Eye (tissue), 1 donor: ENCODE measurements around the gene SLC5A4.
"Not testable (repeated sequence)": the region's sequence is repeated elsewhere in the genome, so short reads cannot be mapped to it uniquely, and the experiment has no call there.

Experiments used
- DNase-seq: peaks from one replicate; pipeline ENCODE4 v3.0.0-alpha.2; 2015

Gene SLC5A4

DNA sequence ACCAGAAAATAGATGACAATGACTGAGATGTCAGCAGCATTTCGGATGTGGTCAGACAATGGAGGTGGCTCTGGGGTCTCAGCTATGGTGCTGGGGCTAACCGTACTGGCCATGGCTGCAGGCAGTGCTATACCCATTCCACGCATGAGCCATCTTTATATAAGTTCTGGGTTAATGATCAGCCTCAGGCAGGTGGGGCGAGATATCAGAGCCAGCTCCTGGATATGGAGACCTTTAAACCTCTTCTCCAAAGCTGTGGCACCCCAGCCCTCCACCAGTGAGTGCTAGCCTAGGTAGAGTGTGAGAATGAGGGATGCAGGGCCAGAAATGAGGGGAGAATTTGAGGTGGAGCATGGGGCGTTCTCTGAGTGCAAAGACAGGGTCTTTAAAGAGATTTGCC lies at the start of gene SLC5A4:
Gene SLC5A4 (minus strand): TSS at position 131 of the 400 bp plus-strand sequence. CDS start 18 bp downstream, at position 113.
- no peak for DNase-seq

GRCh38 chr22:32293921-32294320 lies 38.8 kb upstream of the SLC5A4 start:
- DNase-seq = not testable (repeated sequence)

DNA sequence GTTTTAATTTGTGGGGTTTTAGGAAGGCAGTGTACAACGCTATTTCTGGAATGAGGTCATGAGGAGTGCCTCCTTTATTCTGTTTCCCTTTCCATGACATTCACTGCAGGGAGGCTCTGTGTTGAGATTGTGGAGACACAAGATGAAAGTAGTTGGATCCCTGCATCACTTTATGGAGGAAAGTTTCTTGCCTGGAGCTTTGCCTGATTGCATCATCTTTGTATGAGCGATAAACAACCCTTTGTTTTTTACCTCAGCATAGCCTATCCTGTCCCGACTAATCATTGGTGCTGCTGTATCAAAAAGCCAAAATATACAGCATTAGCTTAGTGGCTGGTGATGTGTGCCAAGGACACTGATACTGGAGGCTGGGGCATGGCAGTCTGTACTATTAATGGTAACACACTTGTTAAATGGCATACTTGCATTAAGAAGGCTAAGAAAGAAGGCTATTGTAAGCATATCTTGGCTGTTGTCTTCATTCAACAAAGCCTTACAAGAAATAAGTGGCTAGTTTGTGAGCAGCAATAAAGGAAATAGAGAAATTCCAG lies 31.2 kb upstream of the SLC5A4 start:
- DNase-seq = no peak

- DNase-seq = peak; percentile 22
These were observed 25.9 kb upstream of the SLC5A4 start for GRCh38 chr22:32281072-32281471.

GRCh38 chr22:32275353-32275752 lies 20.2 kb upstream of the SLC5A4 start:
- DNase-seq = not testable (repeated sequence)

GRCh38 chr22:32271389-32271788 lies 16.2 kb upstream of the SLC5A4 start:
- no peak for DNase-seq

- DNase-seq = no peak
These were observed 15.7 kb upstream of the SLC5A4 start for GRCh38 chr22:32270641-32271369.

DNA sequence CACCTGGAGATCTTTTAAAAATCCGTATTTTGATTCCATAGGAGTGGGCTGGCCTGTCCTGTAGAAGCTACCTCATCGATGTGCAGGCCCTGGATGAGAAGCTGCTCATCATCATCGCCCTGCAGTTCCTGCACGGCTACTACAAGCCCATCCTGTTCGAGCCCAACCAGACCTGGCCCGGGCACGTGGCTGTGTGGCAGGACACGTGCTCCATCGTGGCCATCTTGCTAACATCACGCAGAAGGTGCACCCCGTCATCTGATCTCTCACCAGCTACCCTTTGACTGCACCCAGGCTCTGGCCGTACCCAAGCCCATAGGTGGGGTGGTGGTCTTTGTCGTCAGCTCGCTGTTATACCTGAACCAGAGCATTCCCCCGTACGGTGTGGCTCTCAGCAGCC lies 14.2 kb upstream of the SLC5A4 start:
- DNase-seq = no peak

DNA sequence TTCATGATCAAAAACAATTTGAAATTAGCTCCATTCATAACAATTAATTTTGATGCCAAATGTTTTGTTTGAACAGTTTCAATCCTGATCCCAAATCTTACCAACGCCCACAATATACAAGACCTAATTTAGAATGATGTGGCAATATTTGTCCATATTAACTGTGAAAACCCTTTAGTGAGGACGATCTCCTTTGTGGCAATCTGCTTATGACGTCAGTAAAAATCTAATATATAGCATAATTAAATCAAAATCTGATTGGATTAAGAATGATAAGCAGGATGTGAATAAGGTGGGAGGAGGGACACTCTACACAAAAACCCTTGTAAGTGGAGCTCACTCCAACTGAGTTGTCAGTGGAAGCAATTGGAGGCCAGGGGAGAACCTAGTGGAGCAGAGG lies 11.9 kb upstream of the SLC5A4 start:
- DNase-seq = no peak

- DNase-seq = peak; percentile 87
These were observed 11.0 kb upstream of the SLC5A4 start for GRCh38 chr22:32265882-32266767.

- not testable (repeated sequence) for DNase-seq
These were observed 8.5 kb upstream of the SLC5A4 start for GRCh38 chr22:32263678-32264077.

DNA sequence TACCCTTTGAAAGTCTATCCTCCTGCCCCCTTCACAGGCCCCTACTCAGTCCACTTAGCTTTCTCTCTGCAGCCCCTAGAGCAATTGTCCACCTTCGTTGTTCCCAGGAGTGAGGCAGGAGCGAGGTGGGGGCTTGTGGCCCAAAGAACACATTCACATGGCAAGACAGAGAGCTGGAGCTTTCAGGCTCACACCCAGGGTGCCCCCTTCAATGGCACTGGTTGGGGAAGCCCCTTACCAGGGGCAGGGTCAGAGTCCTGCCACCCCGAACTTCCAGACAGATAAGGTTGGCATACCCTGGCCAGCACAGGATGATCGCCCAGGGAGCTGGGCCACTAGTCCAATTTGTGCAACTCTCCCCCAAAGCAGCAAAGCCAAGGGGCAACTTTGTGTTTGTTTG lies 6.2 kb upstream of the SLC5A4 start:
- no peak for DNase-seq

- no peak for DNase-seq
These were observed 3.6 kb upstream of the SLC5A4 start for GRCh38 chr22:32258791-32259190.

DNA sequence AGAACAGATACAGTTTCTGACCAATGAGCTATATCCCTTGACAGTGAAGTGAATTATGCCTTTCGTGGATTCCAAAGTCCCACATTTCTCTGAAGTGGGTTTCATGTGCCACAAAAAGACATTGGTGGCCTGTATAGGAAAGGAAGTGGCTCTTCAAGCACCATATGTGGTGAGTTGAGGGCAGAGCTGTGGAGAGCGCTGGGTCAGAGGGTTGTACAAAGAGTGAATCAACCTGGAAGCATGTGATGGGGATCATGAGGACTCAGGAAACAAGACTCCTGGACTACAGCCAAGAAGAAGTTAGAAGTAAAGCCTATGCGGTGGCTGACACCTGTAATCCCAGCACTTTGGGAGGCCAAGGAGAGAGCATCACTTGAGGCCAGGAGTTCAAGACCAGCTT lies 579 bp upstream of the SLC5A4 start:
- no peak for DNase-seq

DNA sequence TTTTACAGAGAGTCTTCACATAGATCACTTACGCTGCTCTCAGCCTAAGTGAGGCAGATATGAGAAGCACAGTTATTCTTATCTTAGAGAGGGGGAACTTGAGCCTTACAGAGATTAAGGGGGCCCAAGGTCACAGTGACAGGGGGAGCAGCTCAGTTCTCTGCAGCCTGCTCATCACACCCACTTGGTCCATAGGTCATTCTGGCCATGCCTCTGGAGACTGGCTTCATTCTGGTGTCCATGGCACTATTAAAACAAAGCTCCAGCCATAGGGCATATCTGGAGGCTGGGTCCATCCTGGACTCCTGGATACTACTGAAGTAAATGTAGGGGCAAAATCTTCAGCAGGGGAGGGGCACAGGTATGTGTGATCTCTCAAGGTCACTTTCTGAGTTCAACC lies 5.9 kb downstream of the SLC5A4 start:
- DNase-seq = no peak

DNA sequence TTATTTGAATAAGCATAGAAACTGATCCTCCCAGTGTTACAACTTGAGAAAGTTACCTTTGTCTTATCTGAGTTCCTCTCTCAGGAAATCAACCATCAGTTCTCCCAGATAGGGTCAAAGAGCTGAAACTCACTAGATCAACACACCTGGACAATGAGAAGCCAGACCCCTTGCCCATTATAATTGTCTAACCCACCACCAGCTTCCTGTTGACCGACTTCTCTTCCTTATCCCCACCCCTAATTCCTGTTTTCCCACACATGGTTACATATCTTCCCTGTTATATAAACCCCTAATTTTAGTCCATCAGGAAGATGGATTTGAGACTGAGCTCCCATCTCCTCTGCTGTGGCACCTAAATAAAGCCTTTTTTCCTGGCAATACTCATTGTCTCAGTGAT lies 6.9 kb downstream of the SLC5A4 start:
- no peak for DNase-seq

GRCh38 chr22:32246166-32246565 lies 9.0 kb downstream of the SLC5A4 start:
- DNase-seq = no peak

DNA sequence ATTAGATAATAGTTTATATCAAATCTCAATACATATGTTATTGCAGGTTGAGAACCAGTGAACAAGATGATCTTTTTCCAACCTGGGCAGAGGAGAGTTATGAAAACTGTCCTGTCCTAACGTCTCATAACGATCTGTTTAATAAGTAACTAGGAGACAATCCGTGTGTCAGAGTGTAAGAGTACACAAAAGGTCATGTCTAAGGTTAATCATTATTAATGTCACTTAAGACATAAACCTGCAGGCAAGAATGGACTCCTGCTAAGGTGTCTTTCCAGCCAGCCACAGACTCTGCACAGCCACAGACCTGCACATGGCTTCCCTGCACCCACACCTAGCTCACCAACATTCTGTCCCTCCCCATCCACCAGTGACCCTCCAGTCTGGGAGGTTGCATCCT lies 10.1 kb downstream of the SLC5A4 start:
- no peak for DNase-seq

DNA sequence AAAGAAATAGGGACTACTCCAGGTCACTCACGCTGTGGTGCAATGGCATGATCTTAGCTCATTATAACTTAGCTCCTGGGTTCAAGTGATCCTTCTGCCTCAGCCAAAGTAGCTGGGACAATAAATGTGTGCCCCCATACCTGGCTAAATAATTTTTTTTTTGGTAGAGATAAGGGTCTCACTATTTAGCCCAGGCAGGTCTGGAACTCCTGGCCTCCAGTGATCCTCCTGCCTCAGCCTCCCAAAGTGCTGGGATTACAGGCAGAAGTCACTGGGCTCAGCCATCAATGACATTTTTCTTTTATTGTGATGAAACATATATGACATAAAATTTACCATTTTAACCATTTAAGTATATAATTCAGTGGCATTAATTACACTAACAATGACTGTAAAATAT lies 10.6 kb downstream of the SLC5A4 start:
- no peak for DNase-seq

DNA sequence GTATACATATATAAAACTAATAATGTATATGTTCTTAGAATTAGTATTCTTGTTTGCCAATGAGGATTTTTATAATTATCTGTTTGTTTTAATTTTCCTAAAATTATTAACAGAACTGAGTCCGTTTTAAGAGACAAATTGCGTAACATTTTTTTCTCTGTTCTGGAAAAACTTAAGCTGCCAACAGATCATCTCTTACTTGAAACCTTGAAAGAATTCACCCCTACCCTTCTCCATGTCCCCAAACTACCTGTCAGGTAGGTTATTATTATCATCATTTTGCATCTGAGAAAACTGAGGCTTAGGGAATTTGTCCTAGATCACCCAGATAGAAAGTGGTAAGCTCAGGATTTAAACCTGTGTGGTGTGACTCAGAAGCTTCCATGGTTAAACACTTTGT lies 14.7 kb downstream of the SLC5A4 start:
- DNase-seq = no peak

DNA sequence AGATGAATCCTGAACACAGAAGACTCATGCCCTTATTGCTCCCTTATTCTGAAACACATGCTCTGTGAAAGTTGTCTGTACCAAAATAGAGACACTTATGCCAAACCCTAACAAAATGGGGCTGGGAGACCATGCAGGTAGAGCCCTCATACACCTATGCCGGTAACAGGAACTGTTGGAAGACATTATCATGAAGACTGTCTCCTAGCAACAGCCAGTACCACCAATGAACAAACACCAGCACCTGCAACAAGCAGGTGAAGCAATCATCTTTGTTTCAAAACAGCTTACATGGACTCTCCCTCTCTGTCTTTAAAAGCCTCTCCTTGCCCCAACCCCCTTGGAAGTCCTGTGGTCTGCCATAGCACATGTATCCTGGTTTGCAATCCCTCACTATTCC lies 17.2 kb downstream of the SLC5A4 start:
- DNase-seq = no peak

- no peak for DNase-seq
These were observed 18.2 kb downstream of the SLC5A4 start for GRCh38 chr22:32236970-32237369.

DNA sequence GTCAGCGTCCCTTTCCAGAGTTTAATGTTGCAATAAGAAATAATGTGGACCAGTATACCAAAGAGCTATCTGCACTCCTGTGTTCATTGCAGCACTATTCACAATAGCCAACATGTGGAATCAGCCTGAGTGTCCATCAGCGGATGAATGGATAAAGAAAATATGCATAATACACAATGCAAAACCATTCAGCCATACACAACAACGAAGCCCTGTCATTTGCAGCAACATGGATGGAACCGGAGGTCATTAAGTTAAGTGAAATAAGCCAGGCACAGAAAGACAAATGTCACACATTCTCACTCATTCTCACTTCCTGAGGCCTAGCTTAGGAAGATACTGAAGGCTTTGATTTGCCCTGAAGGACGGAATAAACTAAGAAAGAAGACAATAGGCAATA lies 22.1 kb downstream of the SLC5A4 start:
- DNase-seq = peak; percentile 25
